HEK293 (cell line): ENCODE measurements around the gene ZKSCAN8.

ENCODE experiments used
- GLI2 ChIP-seq: fragments of 450-650 bp; formaldehyde crosslinking; IDR thresholded peaks from 2 replicates; pipeline ENCODE4; 2017; ENCODE audit warnings: missing biosample characterization, missing genetic modification characterization, low read depth, borderline replicate concordance
- GLIS2 ChIP-seq: fragments of 450-650 bp; formaldehyde crosslinking; IDR thresholded peaks from 2 replicates; pipeline ENCODE4 v1.5.1; 2016; ENCODE audit warnings: missing biosample characterization, missing genetic modification characterization
- KLF1 ChIP-seq: fragments of 450-650 bp; formaldehyde crosslinking; IDR thresholded peaks from 2 replicates; pipeline ENCODE4 v1.5.1; 2016; ENCODE audit warnings: missing biosample characterization, missing genetic modification characterization
- KLF7 ChIP-seq: fragments of 450-650 bp; formaldehyde crosslinking; IDR thresholded peaks from 2 replicates; pipeline ENCODE4 v1.5.1; 2016; ENCODE audit warnings: missing biosample characterization, missing genetic modification characterization, borderline replicate concordance
- MZF1 ChIP-seq: fragments of 450-650 bp; formaldehyde crosslinking; IDR thresholded peaks from 2 replicates; pipeline ENCODE4 v1.5.1; 2017; ENCODE audit warnings: missing biosample characterization, missing genetic modification characterization, borderline replicate concordance
- OSR2 ChIP-seq: fragments of 450-650 bp; formaldehyde crosslinking; IDR thresholded peaks from 2 replicates; pipeline ENCODE4 v1.5.1; 2016; ENCODE audit warnings: missing biosample characterization, missing genetic modification characterization
- OVOL3 ChIP-seq: fragments of 450-650 bp; formaldehyde crosslinking; IDR thresholded peaks from 2 replicates; pipeline ENCODE4 v1.5.1; 2016; ENCODE audit warnings: missing biosample characterization, missing genetic modification characterization
- REPIN1 ChIP-seq: fragments of 450-650 bp; formaldehyde crosslinking; IDR thresholded peaks from 2 replicates; pipeline ENCODE4 v1.5.1; 2017; ENCODE audit warnings: missing biosample characterization, missing genetic modification characterization, low read depth
- SCRT2 ChIP-seq: fragments of 450-650 bp; formaldehyde crosslinking; IDR thresholded peaks from 2 replicates; pipeline ENCODE4 v1.5.1; 2016; ENCODE audit warnings: missing biosample characterization, missing genetic modification characterization
- YY2 ChIP-seq: fragments of 450-650 bp; formaldehyde crosslinking; IDR thresholded peaks from 2 replicates; pipeline ENCODE4 v1.5.1; 2016; ENCODE audit warnings: missing biosample characterization, missing genetic modification characterization
- ZBTB1 ChIP-seq: fragments of 450-650 bp; formaldehyde crosslinking; IDR thresholded peaks from 2 replicates; pipeline ENCODE4 v1.5.1; 2016; ENCODE audit warnings: missing biosample characterization, missing genetic modification characterization
- ZBTB21 ChIP-seq: fragments of 450-650 bp; formaldehyde crosslinking; IDR thresholded peaks from 2 replicates; pipeline ENCODE4 v1.5.1; 2017; ENCODE audit warnings: missing biosample characterization, missing genetic modification characterization
- ZNF112 ChIP-seq: fragments of 450-650 bp; formaldehyde crosslinking; IDR thresholded peaks from 2 replicates; pipeline ENCODE4 v1.5.0; 2017; ENCODE audit warnings: missing biosample characterization, missing genetic modification characterization
- ZNF184 ChIP-seq: fragments of 450-650 bp; IDR thresholded peaks from 2 replicates; pipeline ENCODE4 v1.5.1; 2018; ENCODE audit warnings: missing biosample characterization, mild to moderate bottlenecking, missing genetic modification characterization
- ZNF19 ChIP-seq: fragments of 450-650 bp; formaldehyde crosslinking; IDR thresholded peaks from 2 replicates; pipeline ENCODE4; 2016; ENCODE audit warnings: missing biosample characterization, missing genetic modification characterization, low read depth
- ZNF514 ChIP-seq: fragments of 450-650 bp; formaldehyde crosslinking; IDR thresholded peaks from 2 replicates; pipeline ENCODE4 v1.5.1; 2016; ENCODE audit warnings: missing biosample characterization, missing genetic modification characterization
- ZNF571 ChIP-seq: fragments of 450-650 bp; formaldehyde crosslinking; IDR thresholded peaks from 2 replicates; pipeline ENCODE4 v1.5.0; 2017; ENCODE audit warnings: missing biosample characterization, missing genetic modification characterization
- ZNF585B ChIP-seq: fragments of 450-650 bp; formaldehyde crosslinking; IDR thresholded peaks from 2 replicates; pipeline ENCODE4 v1.5.1; 2016; ENCODE audit warnings: missing biosample characterization, missing genetic modification characterization
- ZNF626 ChIP-seq: fragments of 450-650 bp; sonication (Bioruptor Pico); formaldehyde crosslinking; IDR thresholded peaks from 2 replicates; pipeline ENCODE4 v1.5.1; 2018; ENCODE audit warnings: missing biosample characterization, missing genetic modification characterization, inconsistent platforms
- ZNF670 ChIP-seq: fragments of 450-650 bp; formaldehyde crosslinking; IDR thresholded peaks from 2 replicates; pipeline ENCODE4 v1.5.1; 2016; ENCODE audit warnings: missing biosample characterization, missing genetic modification characterization, low read depth
- ZNF707 ChIP-seq: fragments of 450-650 bp; formaldehyde crosslinking; IDR thresholded peaks from 2 replicates; pipeline ENCODE4 v1.5.1; 2016; ENCODE audit warnings: missing biosample characterization, missing genetic modification characterization
- ZNF843 ChIP-seq: fragments of 450-650 bp; formaldehyde crosslinking; IDR thresholded peaks from 2 replicates; pipeline ENCODE4 v1.5.1; 2016; ENCODE audit warnings: missing biosample characterization, missing genetic modification characterization
- TF ChIP-seq, protein P1 (sequence below): fragments of 450-650 bp; formaldehyde crosslinking; IDR thresholded peaks from 2 replicates; pipeline ENCODE4 v1.5.1; 2016; ENCODE audit warnings: missing biosample characterization, missing genetic modification characterization, borderline replicate concordance
- TF ChIP-seq, protein P2 (sequence below): fragments of 450-650 bp; formaldehyde crosslinking; IDR thresholded peaks from 2 replicates; pipeline ENCODE4 v1.5.1; 2016; ENCODE audit warnings: missing biosample characterization, missing genetic modification characterization
- TF ChIP-seq, protein P3 (sequence below): fragments of 450-650 bp; formaldehyde crosslinking; conservative IDR thresholded peaks from 2 replicates; pipeline ENCODE4 v1.5.1; 2016; ENCODE audit warnings: low read depth, missing biosample characterization, missing genetic modification characterization
- TF ChIP-seq, protein P4 (sequence below): fragments of 450-650 bp; formaldehyde crosslinking; IDR thresholded peaks from 2 replicates; pipeline ENCODE4 v1.5.1; 2017; ENCODE audit warnings: missing biosample characterization, missing genetic modification characterization
- TF ChIP-seq, protein P5 (sequence below): fragments of 450-650 bp; formaldehyde crosslinking; IDR thresholded peaks from 2 replicates; pipeline ENCODE4 v1.5.1; 2016; ENCODE audit warnings: missing biosample characterization, missing genetic modification characterization
- TF ChIP-seq, protein P6 (sequence below): IDR thresholded peaks from 2 replicates; pipeline ENCODE4 v1.6.1; 2011; ENCODE audit warnings: mild to moderate bottlenecking, low read depth, low read length, borderline replicate concordance

Gene ZKSCAN8

DNA sequence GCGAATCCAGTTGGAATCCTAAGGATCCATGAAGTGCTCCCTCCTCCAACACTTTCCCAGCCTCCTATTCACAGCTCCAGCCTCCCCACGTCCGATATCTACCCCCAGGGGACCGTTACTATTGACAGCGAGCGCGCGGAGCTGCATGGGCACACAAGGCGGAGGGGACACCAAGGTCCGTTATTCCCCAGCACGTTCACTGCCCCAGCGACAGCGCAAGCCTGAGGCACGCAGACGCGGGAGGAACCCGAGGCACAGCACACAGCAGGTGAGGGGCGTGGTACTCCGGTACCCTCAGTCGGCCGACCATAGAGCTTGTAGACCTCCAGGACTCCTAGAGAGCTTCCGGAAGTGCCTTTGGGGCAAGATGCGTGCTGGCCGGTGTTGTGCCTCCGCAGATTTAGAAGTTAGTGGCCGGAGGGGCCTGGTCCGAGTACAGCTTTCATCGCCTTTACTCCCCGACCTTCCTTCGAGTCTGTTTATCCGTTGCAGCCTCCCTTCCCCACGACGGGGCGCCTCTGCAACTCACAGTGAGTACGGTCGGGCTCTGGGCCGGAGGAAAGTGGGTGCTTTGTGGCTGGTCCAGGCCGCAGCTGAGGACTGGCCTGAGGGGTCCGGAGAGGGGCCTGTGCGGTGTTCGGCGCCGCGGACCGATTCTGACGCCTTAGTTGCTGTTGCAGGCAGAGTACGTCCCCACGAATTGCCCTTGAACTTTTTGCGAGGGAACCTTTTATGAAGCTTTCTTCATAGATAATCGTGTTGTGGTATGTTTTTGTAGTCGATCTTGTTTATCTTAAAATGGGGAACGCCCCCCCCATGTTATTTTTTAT is at the start of gene ZKSCAN8 (continued):
- TF ChIP-seq OVOL3 (tag by site-specific recombination): peak; percentile 95
- TF ChIP-seq, protein P1, sequence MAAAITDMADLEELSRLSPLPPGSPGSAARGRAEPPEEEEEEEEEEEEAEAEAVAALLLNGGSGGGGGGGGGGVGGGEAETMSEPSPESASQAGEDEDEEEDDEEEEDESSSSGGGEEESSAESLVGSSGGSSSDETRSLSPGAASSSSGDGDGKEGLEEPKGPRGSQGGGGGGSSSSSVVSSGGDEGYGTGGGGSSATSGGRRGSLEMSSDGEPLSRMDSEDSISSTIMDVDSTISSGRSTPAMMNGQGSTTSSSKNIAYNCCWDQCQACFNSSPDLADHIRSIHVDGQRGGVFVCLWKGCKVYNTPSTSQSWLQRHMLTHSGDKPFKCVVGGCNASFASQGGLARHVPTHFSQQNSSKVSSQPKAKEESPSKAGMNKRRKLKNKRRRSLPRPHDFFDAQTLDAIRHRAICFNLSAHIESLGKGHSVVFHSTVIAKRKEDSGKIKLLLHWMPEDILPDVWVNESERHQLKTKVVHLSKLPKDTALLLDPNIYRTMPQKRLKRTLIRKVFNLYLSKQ (tag by site-specific recombination): no peak
- no peak for TF ChIP-seq ZBTB21 (tag by site-specific recombination)
- no peak for TF ChIP-seq YY2 (tag by site-specific recombination)
- TF ChIP-seq, protein P2, sequence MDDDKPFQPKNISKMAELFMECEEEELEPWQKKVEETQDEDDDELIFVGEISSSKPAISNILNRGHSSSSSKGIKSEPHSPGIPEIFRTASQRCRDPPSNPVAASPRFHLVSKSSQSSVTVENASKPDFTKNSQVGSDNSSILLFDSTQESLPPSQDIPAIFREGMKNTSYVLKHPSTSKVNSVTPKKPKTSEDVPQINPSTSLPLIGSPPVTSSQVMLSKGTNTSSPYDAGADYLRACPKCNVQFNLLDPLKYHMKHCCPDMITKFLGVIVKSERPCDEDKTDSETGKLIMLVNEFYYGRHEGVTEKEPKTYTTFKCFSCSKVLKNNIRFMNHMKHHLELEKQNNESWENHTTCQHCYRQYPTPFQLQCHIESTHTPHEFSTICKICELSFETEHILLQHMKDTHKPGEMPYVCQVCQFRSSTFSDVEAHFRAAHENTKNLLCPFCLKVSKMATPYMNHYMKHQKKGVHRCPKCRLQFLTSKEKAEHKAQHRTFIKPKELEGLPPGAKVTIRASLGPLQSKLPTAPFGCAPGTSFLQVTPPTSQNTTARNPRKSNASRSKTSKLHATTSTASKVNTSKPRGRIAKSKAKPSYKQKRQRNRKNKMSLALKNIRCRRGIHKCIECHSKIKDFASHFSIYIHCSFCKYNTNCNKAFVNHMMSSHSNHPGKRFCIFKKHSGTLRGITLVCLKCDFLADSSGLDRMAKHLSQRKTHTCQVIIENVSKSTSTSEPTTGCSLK (tag by site-specific recombination): no peak
- no peak for TF ChIP-seq ZNF707 (tag by site-specific recombination)
- TF ChIP-seq KLF1 (tag by site-specific recombination): peak; percentile 84
- TF ChIP-seq, protein P3, sequence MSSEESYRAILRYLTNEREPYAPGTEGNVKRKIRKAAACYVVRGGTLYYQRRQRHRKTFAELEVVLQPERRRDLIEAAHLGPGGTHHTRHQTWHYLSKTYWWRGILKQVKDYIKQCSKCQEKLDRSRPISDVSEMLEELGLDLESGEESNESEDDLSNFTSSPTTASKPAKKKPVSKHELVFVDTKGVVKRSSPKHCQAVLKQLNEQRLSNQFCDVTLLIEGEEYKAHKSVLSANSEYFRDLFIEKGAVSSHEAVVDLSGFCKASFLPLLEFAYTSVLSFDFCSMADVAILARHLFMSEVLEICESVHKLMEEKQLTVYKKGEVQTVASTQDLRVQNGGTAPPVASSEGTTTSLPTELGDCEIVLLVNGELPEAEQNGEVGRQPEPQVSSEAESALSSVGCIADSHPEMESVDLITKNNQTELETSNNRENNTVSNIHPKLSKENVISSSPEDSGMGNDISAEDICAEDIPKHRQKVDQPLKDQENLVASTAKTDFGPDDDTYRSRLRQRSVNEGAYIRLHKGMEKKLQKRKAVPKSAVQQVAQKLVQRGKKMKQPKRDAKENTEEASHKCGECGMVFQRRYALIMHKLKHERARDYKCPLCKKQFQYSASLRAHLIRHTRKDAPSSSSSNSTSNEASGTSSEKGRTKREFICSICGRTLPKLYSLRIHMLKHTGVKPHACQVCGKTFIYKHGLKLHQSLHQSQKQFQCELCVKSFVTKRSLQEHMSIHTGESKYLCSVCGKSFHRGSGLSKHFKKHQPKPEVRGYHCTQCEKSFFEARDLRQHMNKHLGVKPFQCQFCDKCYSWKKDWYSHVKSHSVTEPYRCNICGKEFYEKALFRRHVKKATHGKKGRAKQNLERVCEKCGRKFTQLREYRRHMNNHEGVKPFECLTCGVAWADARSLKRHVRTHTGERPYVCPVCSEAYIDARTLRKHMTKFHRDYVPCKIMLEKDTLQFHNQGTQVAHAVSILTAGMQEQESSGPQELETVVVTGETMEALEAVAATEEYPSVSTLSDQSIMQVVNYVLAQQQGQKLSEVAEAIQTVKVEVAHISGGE (tag by site-specific recombination): peak; percentile 97
- TF ChIP-seq, protein P4, sequence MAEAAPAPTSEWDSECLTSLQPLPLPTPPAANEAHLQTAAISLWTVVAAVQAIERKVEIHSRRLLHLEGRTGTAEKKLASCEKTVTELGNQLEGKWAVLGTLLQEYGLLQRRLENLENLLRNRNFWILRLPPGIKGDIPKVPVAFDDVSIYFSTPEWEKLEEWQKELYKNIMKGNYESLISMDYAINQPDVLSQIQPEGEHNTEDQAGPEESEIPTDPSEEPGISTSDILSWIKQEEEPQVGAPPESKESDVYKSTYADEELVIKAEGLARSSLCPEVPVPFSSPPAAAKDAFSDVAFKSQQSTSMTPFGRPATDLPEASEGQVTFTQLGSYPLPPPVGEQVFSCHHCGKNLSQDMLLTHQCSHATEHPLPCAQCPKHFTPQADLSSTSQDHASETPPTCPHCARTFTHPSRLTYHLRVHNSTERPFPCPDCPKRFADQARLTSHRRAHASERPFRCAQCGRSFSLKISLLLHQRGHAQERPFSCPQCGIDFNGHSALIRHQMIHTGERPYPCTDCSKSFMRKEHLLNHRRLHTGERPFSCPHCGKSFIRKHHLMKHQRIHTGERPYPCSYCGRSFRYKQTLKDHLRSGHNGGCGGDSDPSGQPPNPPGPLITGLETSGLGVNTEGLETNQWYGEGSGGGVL (tag by site-specific recombination): no peak
- peak; percentile 83 for TF ChIP-seq GLIS2 (tag by site-specific recombination)
- TF ChIP-seq ZNF184 (tag by site-specific recombination): 0 out of 2 replicates have a peak, but pooled peaks have one; percentile 12
- TF ChIP-seq REPIN1 (tag by site-specific recombination): 0 out of 2 replicates have a peak, but pooled peaks have one; percentile 11
- TF ChIP-seq OSR2 (tag by site-specific recombination): no peak
- no peak for TF ChIP-seq GLI2 (tag by site-specific recombination)
- TF ChIP-seq, protein P5, sequence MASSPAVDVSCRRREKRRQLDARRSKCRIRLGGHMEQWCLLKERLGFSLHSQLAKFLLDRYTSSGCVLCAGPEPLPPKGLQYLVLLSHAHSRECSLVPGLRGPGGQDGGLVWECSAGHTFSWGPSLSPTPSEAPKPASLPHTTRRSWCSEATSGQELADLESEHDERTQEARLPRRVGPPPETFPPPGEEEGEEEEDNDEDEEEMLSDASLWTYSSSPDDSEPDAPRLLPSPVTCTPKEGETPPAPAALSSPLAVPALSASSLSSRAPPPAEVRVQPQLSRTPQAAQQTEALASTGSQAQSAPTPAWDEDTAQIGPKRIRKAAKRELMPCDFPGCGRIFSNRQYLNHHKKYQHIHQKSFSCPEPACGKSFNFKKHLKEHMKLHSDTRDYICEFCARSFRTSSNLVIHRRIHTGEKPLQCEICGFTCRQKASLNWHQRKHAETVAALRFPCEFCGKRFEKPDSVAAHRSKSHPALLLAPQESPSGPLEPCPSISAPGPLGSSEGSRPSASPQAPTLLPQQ (tag by site-specific recombination): peak; percentile 63; the same call in 1 of the 2 replicates
- TF ChIP-seq ZNF514 (tag by site-specific recombination): no peak
- no peak for TF ChIP-seq ZNF626 (tag by site-specific recombination)
- TF ChIP-seq MZF1 (tag by site-specific recombination): peak; percentile 31; the same call in 1 of the 2 replicates
- no peak for TF ChIP-seq ZNF112 (tag by site-specific recombination)
- TF ChIP-seq, protein P6, sequence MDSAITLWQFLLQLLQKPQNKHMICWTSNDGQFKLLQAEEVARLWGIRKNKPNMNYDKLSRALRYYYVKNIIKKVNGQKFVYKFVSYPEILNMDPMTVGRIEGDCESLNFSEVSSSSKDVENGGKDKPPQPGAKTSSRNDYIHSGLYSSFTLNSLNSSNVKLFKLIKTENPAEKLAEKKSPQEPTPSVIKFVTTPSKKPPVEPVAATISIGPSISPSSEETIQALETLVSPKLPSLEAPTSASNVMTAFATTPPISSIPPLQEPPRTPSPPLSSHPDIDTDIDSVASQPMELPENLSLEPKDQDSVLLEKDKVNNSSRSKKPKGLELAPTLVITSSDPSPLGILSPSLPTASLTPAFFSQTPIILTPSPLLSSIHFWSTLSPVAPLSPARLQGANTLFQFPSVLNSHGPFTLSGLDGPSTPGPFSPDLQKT: 0 out of 2 replicates have a peak, but pooled peaks have one; percentile 53
- TF ChIP-seq ZNF843 (tag by site-specific recombination): peak; percentile 39; the same call in 1 of the 2 replicates
- TF ChIP-seq ZNF571 (tag by site-specific recombination): no peak
- TF ChIP-seq ZNF670 (tag by site-specific recombination): no peak
- TF ChIP-seq SCRT2 (tag by site-specific recombination): peak; percentile 58
- no peak for TF ChIP-seq ZBTB1 (tag by site-specific recombination)
- no peak for TF ChIP-seq ZNF19 (tag by site-specific recombination)
- no peak for TF ChIP-seq ZNF585B (tag by site-specific recombination)
- peak; percentile 32; the same call in 1 of the 2 replicates for TF ChIP-seq KLF7 (tag by site-specific recombination)
